HG03025 (cell line): ENCODE results near the gene ALK.

Source experiments
- ATAC-seq: cut with Tn5 transposase; IDR thresholded peaks from one replicate; pipeline ENCODE4 v1.9.1; 2021; ENCODE audit warnings: mild to moderate bottlenecking, moderate library complexity; ENCODE audit not compliant: unreplicated experiment, low FRiP score

The ALK gene

DNA sequence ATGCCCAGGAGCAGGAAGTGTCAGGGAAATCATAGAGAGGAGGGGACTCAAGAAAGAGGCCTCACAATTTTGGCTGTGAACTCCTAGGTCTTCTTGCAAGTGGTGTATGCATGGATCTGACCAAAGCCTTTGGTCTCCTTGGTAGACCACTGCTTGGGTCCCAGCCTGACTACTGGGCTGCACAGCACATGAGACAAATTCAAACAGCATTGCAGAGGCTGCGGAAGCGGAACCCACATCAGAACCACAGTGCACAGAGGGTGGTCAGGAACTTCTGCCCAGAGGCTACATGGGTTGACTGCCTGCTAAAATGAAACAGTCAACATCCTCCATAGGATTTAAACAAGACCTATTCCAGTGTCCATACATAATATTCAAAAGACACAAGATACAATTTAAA, 766.8 kb downstream of the ALK start:
- no peak for ATAC-seq

DNA sequence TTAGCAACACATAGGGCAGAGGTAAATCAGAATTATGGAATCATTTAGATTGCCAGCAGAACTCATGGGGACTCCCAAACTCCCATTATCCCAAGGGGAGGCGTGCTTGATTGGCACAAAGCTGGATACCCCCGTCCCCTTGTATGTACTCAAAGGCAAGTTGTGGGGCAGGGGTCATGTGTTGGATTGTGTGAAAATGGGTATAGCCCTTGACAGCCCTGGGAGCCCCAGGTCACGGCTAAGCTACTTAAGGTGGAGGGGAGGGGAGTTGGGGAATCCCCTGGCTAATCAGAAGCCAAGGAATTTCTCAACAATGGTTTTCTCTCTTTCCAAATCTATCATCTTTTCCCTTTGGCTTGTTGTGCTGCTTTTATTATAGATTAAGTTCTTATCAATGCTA, 773.4 kb downstream of the ALK start:
- no peak for ATAC-seq

DNA sequence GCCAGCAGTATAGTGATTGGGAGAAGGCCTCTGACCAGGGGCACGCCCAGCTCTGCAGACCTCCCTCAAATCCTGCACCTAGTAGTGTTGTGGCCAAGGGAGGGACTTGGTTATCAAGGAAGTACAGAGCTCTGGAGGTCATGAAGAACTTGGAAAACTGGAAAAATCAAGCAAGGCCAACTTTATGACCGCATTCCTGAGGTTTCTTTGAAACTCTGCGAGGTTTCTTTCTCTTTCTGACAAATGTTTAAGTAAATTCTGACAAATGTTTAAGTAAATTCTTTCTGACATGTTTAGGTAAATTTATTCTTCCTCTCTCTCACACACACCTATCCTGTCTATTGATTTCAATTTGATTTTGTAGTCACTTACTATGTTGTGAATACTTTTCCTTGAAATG, 775.2 kb downstream of the ALK start:
- ATAC-seq = no peak

DNA sequence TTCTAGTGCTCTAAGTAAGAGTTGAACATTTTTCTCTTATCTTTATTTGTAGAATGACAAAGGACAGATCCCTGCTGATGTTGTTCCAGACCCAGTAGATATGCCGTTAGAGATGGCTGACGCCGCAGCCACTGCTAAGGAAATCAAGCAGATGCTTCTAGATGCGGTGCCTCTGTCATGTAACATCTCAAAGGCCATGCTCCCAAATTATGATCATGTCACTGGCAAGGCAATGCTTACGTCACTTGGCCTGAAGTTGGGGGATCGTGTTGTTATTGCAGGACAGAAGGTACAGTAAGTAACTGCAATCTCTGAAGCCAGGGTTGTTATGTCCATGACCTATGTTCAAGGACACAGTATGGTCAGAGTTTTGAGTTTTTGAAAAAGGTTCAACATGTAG, 777.7 kb downstream of the ALK start:
- ATAC-seq = no peak
